IMR-90 (cell line): Measurements from ENCODE around the gene TOM1L1. TPM values are rescaled to one million over a fixed set of nuclear protein-coding genes. Genes with fewer than 3 reads are reported as not detected.

Experiments used
- ATAC-seq: fragments of 200-7000 bp; cut with Tn5 transposase; 2 replicates; pipeline ENCODE4 v1.9.1; 2020; ENCODE audit warnings: low read depth, mild to moderate bottlenecking, moderate library complexity
- BruUV-seq: library from RNA; stranded (reverse); fragments of 400-500 nt; replicated peaks from 2 replicates; lab custom pipeline; 2021; lab: Mats Ljungman, UMichigan
- CTCF ChIA-PET: fragments of 300-600 bp; formaldehyde crosslinking; extraction: SDS; loops from one replicate; lab custom pipeline; 2021; ENCODE audit warnings: antibody characterized with exemption; lab: Yijun Ruan, JAX
- POLR2A ChIA-PET: fragments of 300-600 bp; sonication (Branson Sonifier 250); formaldehyde crosslinking; loops from one replicate; lab custom pipeline; 2022; ENCODE audit warnings: antibody characterized with exemption; ENCODE audit not compliant: unreplicated experiment; lab: Charles Lee
- DNase-seq: peaks from one replicate; pipeline ENCODE4 v3.0.0; 2013
- H2AFZ ChIP-seq: replicated peaks from 2 replicates; pipeline ENCODE3; 2013; ENCODE audit warnings: low read length, mild to moderate bottlenecking; ENCODE audit not compliant: poor library complexity
- H2AK5ac ChIP-seq: 2 replicates; pipeline ENCODE4 v1.6.1; 2013; ENCODE audit warnings: low read depth, low read length, inconsistent platforms
- H2AK9ac ChIP-seq: replicated peaks from 2 replicates; pipeline ENCODE3; 2013; ENCODE audit warnings: mild to moderate bottlenecking, low read depth, low read length, moderate library complexity; ENCODE audit not compliant: poor library complexity
- H2BK120ac ChIP-seq: 2 replicates; pipeline ENCODE4 v1.6.1; 2013; ENCODE audit warnings: low read depth, low read length, inconsistent platforms
- H2BK15ac ChIP-seq: 3 replicates; pipeline ENCODE4 v1.6.1; 2013; ENCODE audit warnings: low read depth, low read length, inconsistent platforms
- H2BK20ac ChIP-seq: 2 replicates; pipeline ENCODE4 v1.6.1; 2013; ENCODE audit warnings: low read depth, mild to moderate bottlenecking, inconsistent platforms, low read length, moderate library complexity
- H2BK5ac ChIP-seq: 2 replicates; pipeline ENCODE4 v1.6.1; 2013; ENCODE audit warnings: mild to moderate bottlenecking, low read depth, low read length, inconsistent platforms; ENCODE audit not compliant: poor library complexity, severe bottlenecking
- H3K14ac ChIP-seq: replicated peaks from 2 replicates; pipeline ENCODE4 v1.6.1; 2013; ENCODE audit warnings: low read depth, low read length, inconsistent platforms
- H3K18ac ChIP-seq: 2 replicates; pipeline ENCODE4 v1.6.1; 2013; ENCODE audit warnings: low read depth, low read length, control low read depth
- H3K23ac ChIP-seq: 2 replicates; pipeline ENCODE4 v1.6.1; 2013; ENCODE audit warnings: low read depth, low read length, inconsistent platforms
- H3K27ac ChIP-seq: 2 replicates; pipeline ENCODE4 v1.5.1; 2013; ENCODE audit warnings: mild to moderate bottlenecking, control low read depth, low read length; ENCODE audit not compliant: insufficient read depth
- H3K27me3 ChIP-seq: 2 replicates; pipeline ENCODE4 v1.6.1; 2013; ENCODE audit warnings: low read length; ENCODE audit not compliant: control insufficient read depth, insufficient read depth
- H3K36me3 ChIP-seq: 2 replicates; pipeline ENCODE4 v1.6.1; 2013; ENCODE audit warnings: low read length, mixed read lengths; ENCODE audit not compliant: control insufficient read depth, insufficient read depth
- H3K4ac ChIP-seq: 2 replicates; pipeline ENCODE4 v1.6.1; 2013; ENCODE audit warnings: low read depth, low read length, inconsistent platforms
- H3K4me1 ChIP-seq: 2 replicates; pipeline ENCODE4 v1.6.1; 2013; ENCODE audit warnings: low read length, mixed read lengths; ENCODE audit not compliant: control insufficient read depth, insufficient read depth
- H3K4me2 ChIP-seq: 2 replicates; pipeline ENCODE4 v1.6.1; 2013; ENCODE audit warnings: low read depth, mild to moderate bottlenecking, control low read depth, low read length, moderate library complexity
- H3K4me3 ChIP-seq: 2 replicates; pipeline ENCODE4 v1.5.1; 2013; ENCODE audit warnings: low read depth, mild to moderate bottlenecking, control low read depth, low read length, moderate library complexity; ENCODE audit not compliant: insufficient read depth
- H3K56ac ChIP-seq: 2 replicates; pipeline ENCODE4 v1.6.1; 2013; ENCODE audit warnings: low read length, inconsistent platforms; ENCODE audit not compliant: insufficient read depth; ENCODE audit errors: extremely low read depth
- H3K79me1 ChIP-seq, 2 experiments: 2 replicates each; pipeline ENCODE4 v1.6.1; 2013; ENCODE audit warnings: low read length in 2 of 2, inconsistent platforms in 1 of 2, low read depth in 1 of 2
- H3K9ac ChIP-seq: 2 replicates; pipeline ENCODE4 v1.6.1; 2013; ENCODE audit warnings: low read depth, low read length, control low read depth
- H3K9me1 ChIP-seq: 2 replicates; pipeline ENCODE4 v1.6.1; 2013; ENCODE audit warnings: low read length, inconsistent platforms; ENCODE audit not compliant: insufficient read depth
- H3K9me3 ChIP-seq: 2 replicates; pipeline ENCODE4 v1.6.1; 2013; ENCODE audit warnings: low read length; ENCODE audit not compliant: control insufficient read depth, insufficient read depth
- H4K20me1 ChIP-seq: 2 replicates; pipeline ENCODE4 v1.6.1; 2013; ENCODE audit warnings: low read length, inconsistent platforms; ENCODE audit not compliant: insufficient read depth
- H4K5ac ChIP-seq: 2 replicates; pipeline ENCODE4 v1.6.1; 2013; ENCODE audit warnings: mild to moderate bottlenecking, low read depth, low read length, control low read depth
- H4K8ac ChIP-seq, 2 experiments: 2 replicates each; pipeline ENCODE4 v1.6.1; 2013; ENCODE audit warnings: low read depth in 2 of 2, low read length in 2 of 2, control low read depth in 1 of 2, inconsistent platforms in 1 of 2
- H4K91ac ChIP-seq: 2 replicates; pipeline ENCODE4 v1.6.1; 2013; ENCODE audit warnings: low read depth, low read length, inconsistent platforms; ENCODE audit not compliant: insufficient read depth
- RFX5 ChIP-seq: IDR thresholded peaks from 2 replicates; pipeline ENCODE4 v1.8.0; 2012; ENCODE audit warnings: low read depth, mild to moderate bottlenecking, low read length, moderate library complexity
- WGBS, 2 experiments: methylation state at CpG; one replicate each; pipeline versions ENCODE4 v1.1.5 to v1.1.7; 2013; ENCODE audit warnings: missing lambda C conversion rate in 2 of 2; ENCODE audit not compliant: insufficient read length in 1 of 2; ENCODE audit errors: extremely low coverage in 2 of 2; 5-methylcytosine and 5-hydroxymethylcytosine counted together
- dilution Hi-C: fragments of 300-500 bp; cut with HindIII; formaldehyde crosslinking; loops from one replicate; pipeline ENCODE4 v1.14.3; 2018; ENCODE audit warnings: low sequenced_read_pairs; ENCODE audit not compliant: unreplicated experiment
- in situ Hi-C: fragments of 300-500 bp; cut with MboI; formaldehyde crosslinking; loops from 3 replicates; pipeline ENCODE4 v1.14.3; 2019; ENCODE audit warnings: low sequenced_read_pairs, inconsistent platforms, mixed read lengths
- intact Hi-C: fragments of 100-400 bp; cut with micrococcal nuclease; formaldehyde crosslinking; loops from 2 replicates; pipeline ENCODE4 v1.10.0; 2022
- polyA plus RNA-seq, 3 experiments: library from polyadenylated mRNA; depleted of rRNA; stranded (reverse); fragments of >200 nt; gene quantifications; 2 replicates each; pipeline ENCODE4 v1.2.3, GENCODE V29; 2012; ENCODE audit warnings: low replicate concordance in 1 of 3
- total RNA-seq: library from RNA; depleted of rRNA; stranded (reverse); fragments of >200 nt; gene quantifications from 2 replicates; pipeline ENCODE4 v1.2.3, GENCODE V29; 2012
- TF ChIP-seq, protein P1 (sequence below): fragments of 150-350 bp; IDR thresholded peaks from 2 replicates; pipeline ENCODE4 v1.6.1; 2016; ENCODE audit warnings: low read depth, mild to moderate bottlenecking, low read length, moderate library complexity, borderline replicate concordance

Gene TOM1L1
- total and polyA plus RNA-seq, 2 of the 4 experiments (the other 2 are of a cell fraction) = 13.0 to 20.1 TPM

DNA sequence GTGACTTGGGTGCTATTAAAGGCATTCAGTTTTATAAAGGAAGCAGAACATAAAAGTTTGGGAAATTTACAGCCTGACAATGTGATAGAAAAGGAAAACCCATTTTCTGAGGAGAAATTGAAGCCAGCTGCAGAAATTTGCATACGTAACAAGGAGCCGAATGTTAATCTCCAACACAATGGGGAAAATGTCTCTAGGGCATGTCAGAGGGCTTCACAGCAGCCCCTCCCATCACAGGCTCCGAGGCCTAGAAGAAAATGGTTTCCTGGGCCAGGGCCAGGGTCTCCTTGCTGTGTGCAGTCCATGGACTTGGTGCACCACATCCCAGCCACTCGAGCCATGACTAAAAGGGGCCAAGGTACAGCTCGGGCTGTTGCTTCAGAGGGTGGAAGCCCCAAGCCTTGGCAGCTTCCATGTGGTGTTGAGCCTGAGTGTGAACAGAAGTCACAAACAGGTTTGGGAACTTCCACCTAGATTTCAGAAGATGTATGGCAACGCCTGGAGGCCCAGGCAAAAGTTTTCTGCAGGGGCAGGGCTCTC is 23.9 kb upstream of the TOM1L1 start:
- DNase-seq = no peak
- Histone ChIP-seq H4K5ac (no peak overlapping the region), H3K18ac (no peak overlapping the region), H4K91ac (no peak overlapping the region), H3K27ac (no peak overlapping the region), H3K9me3 (no peaks in the 10 kb centered on the region), H3K4me2 (no peak overlapping the region), H2AK5ac (no peak overlapping the region), H3K4ac (no peak overlapping the region), H2AK9ac (no peak overlapping the region), H3K23ac (no peak overlapping the region), H2BK20ac (no peak overlapping the region), H4K20me1 (no peaks in the 10 kb centered on the region), H3K27me3 (no peaks in the 10 kb centered on the region), H2BK15ac (no peak overlapping the region), H3K9me1 (no peaks in the 10 kb centered on the region), H2AFZ (no peak overlapping the region), H3K9ac (no peak overlapping the region), H4K8ac (no peak overlapping the region), H3K56ac (no peak overlapping the region), H3K79me1 (no peaks in the 10 kb centered on the region), H2BK120ac (no peak overlapping the region), H3K4me3 (no peak overlapping the region), H3K36me3 (no peaks in the 10 kb centered on the region), H3K14ac (no peak overlapping the region), H2BK5ac (no peak overlapping the region), H3K4me1 (no peaks in the 10 kb centered on the region)
- TF ChIP-seq RFX5 = no peak
- TF ChIP-seq, protein P1, sequence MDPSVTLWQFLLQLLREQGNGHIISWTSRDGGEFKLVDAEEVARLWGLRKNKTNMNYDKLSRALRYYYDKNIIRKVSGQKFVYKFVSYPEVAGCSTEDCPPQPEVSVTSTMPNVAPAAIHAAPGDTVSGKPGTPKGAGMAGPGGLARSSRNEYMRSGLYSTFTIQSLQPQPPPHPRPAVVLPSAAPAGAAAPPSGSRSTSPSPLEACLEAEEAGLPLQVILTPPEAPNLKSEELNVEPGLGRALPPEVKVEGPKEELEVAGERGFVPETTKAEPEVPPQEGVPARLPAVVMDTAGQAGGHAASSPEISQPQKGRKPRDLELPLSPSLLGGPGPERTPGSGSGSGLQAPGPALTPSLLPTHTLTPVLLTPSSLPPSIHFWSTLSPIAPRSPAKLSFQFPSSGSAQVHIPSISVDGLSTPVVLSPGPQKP = no peak
- WGBS, 2 experiments = 24% methylated on average over 2 of the region's 6 CpGs; no CpG with 5 or more reads in 1 of the 2 experiments
- dilution Hi-C loops (no loop called here), in situ Hi-C loops (no loop called here), intact Hi-C loops (no loop called here)
- ChIA-PET CTCF (no interaction called here), POLR2A (no interaction called here)
- ATAC-seq = no peak
- BruUV-seq = no TSS peak
